Keratinocyte (primary cell): Measurements from ENCODE around the gene NEGR1. TPM values are rescaled to one million over a fixed set of nuclear protein-coding genes. Genes with fewer than 3 reads are reported as not detected.

ENCODE experiments used
- DNase-seq: peaks from one replicate; pipeline ENCODE4 v3.0.0-alpha.2; 2011; ENCODE audit warnings: low read depth, missing footprints, low spot score
- FAIRE-seq: peaks from 2 replicates; lab custom pipeline; 2011; peaks lifted over from hg19 to GRCh38; lab: Jason Lieb, UNC
- H2AFZ ChIP-seq: 2 replicates; pipeline ENCODE4 v1.6.0; 2012; ENCODE audit warnings: low read length, control low read depth, inconsistent platforms; ENCODE audit not compliant: control insufficient read depth
- H3K27ac ChIP-seq: 2 replicates; pipeline ENCODE4 v1.5.1; 2011; ENCODE audit warnings: low read length; ENCODE audit not compliant: control insufficient read depth, insufficient read depth
- H3K27me3 ChIP-seq: 3 replicates; pipeline ENCODE4 v1.6.0; 2011; ENCODE audit warnings: low read length; ENCODE audit not compliant: control insufficient read depth, insufficient read depth; ENCODE audit errors: extremely low read depth
- H3K36me3 ChIP-seq, 2 experiments: 2 replicates in 1 of 2; 3 replicates in 1 of 2; pipeline ENCODE4 v1.5.1; 2011; ENCODE audit warnings: low read length in 2 of 2, mild to moderate bottlenecking in 1 of 2; ENCODE audit not compliant: control insufficient read depth in 2 of 2, insufficient read depth in 2 of 2; ENCODE audit errors: extremely low read depth in 1 of 2
- H3K4me1 ChIP-seq: 3 replicates; pipeline ENCODE4 v1.5.1; 2011; ENCODE audit warnings: low read length; ENCODE audit not compliant: control insufficient read depth, insufficient read depth; ENCODE audit errors: extremely low read depth
- H3K4me2 ChIP-seq: 3 replicates; pipeline ENCODE4 v1.6.0; 2011; ENCODE audit warnings: low read depth, low read length; ENCODE audit not compliant: control insufficient read depth, insufficient read depth; ENCODE audit errors: extremely low read depth
- H3K4me3 ChIP-seq, 3 experiments: fragments of 200-600 bp in 1 of 3; sonication (generic) in 1 of 3; 2 replicates in 2 of 3; 3 replicates in 1 of 3; pipeline ENCODE4 v1.5.1; 2011 to 2016; ENCODE audit warnings: low read length in 3 of 3, mild to moderate bottlenecking in 3 of 3, control low read depth in 2 of 3, inconsistent platforms in 1 of 3, low read depth in 1 of 3, mixed read lengths in 1 of 3, mixed run types in 1 of 3, moderate library complexity in 1 of 3; ENCODE audit not compliant: control insufficient read depth in 2 of 3, insufficient read depth in 2 of 3; ENCODE audit errors: extremely low read depth in 1 of 3
- H3K79me2 ChIP-seq: 2 replicates; pipeline ENCODE4 v1.6.0; 2012; ENCODE audit warnings: low read length; ENCODE audit not compliant: control insufficient read depth, insufficient read depth
- H3K9ac ChIP-seq: 3 replicates; pipeline ENCODE4 v1.6.0; 2011; ENCODE audit warnings: low read length; ENCODE audit not compliant: control insufficient read depth, insufficient read depth; ENCODE audit errors: extremely low read depth
- H3K9me1 ChIP-seq: 3 replicates; pipeline ENCODE4 v1.6.0; 2011; ENCODE audit warnings: low read length; ENCODE audit not compliant: control insufficient read depth, insufficient read depth; ENCODE audit errors: extremely low read depth
- H3K9me3 ChIP-seq: 2 replicates; pipeline ENCODE4 v1.5.1; 2012; ENCODE audit warnings: low read depth, low read length; ENCODE audit not compliant: control insufficient read depth
- H4K20me1 ChIP-seq: 3 replicates; pipeline ENCODE4 v1.6.0; 2011; ENCODE audit warnings: low read length; ENCODE audit not compliant: control insufficient read depth, insufficient read depth; ENCODE audit errors: extremely low read depth
- EZH2 ChIP-seq: IDR thresholded peaks from one replicate; pipeline ENCODE4 v1.6.1; 2012; ENCODE audit warnings: inconsistent platforms, mild to moderate bottlenecking, low read length, moderate library complexity
- dilution Hi-C: fragments of 300-500 bp; cut with MboI; formaldehyde crosslinking; loops from one replicate; pipeline ENCODE4 v1.7.0; 2020; ENCODE audit warnings: low sequenced_read_pairs; ENCODE audit not compliant: extremely low pct_ligation_motif_present
- polyA plus RNA-seq, 5 experiments: library from polyadenylated mRNA; depleted of rRNA in 3 of 5; stranded (reverse) in 3 of 5; stranded (forward) in 1 of 5; unstranded in 1 of 5; fragments of >200 nt; gene quantifications; 1 replicate in 1 of 5; 2 replicates in 3 of 5; 3 replicates in 1 of 5; pipeline versions ENCODE4 v1.2.1 to v1.2.3, GENCODE V29; 2011 to 2012; ENCODE audit warnings: missing spikeins in 2 of 5, low read depth in 1 of 5, low replicate concordance in 1 of 5
- TF ChIP-seq, protein P1 (sequence below), 3 experiments: IDR thresholded peaks in 1 of 3; conservative IDR thresholded peaks in 1 of 3; optimal IDR thresholded peaks in 1 of 3; 2 replicates in 2 of 3; 3 replicates in 1 of 3; pipeline versions ENCODE3 to v1.5.1; 2011; ENCODE audit warnings: low read length in 3 of 3, mild to moderate bottlenecking in 3 of 3, moderate library complexity in 2 of 3, control low read depth in 1 of 3, inconsistent platforms in 1 of 3; ENCODE audit not compliant: insufficient read depth in 2 of 3; ENCODE audit errors: extremely low read depth in 1 of 3

The NEGR1 gene
- polyA plus RNA-seq, 1 donor (not counting 4 experiments of a cell fraction or from before 2014, with no cell fraction given) = 1.6 TPM

DNA sequence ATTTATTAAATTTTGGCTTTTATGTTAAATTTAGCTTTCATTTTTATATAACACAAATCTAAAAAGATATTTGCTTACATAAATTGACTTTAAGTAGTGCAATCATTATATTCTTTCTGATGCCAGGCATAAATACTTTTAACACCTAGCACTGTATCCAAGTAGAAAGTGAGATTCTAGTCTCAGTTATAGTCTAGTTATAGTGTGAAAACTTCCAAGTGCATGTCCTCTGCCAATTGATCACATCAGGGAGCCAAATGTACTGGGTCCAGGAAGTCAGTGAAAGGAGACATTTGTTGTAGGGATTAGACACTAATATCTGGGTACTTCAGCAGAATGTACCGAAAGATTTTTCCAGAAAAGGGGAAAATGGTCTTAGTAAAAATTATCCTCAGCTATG, 910.8 kb downstream of the NEGR1 start:
- H3K9ac ChIP-seq = no peak overlapping the region
- dilution Hi-C loops = no loop called here
- no peaks in the 10 kb centered on the region for H3K27me3 ChIP-seq
- no peak for TF ChIP-seq EZH2
- TF ChIP-seq, protein P1, sequence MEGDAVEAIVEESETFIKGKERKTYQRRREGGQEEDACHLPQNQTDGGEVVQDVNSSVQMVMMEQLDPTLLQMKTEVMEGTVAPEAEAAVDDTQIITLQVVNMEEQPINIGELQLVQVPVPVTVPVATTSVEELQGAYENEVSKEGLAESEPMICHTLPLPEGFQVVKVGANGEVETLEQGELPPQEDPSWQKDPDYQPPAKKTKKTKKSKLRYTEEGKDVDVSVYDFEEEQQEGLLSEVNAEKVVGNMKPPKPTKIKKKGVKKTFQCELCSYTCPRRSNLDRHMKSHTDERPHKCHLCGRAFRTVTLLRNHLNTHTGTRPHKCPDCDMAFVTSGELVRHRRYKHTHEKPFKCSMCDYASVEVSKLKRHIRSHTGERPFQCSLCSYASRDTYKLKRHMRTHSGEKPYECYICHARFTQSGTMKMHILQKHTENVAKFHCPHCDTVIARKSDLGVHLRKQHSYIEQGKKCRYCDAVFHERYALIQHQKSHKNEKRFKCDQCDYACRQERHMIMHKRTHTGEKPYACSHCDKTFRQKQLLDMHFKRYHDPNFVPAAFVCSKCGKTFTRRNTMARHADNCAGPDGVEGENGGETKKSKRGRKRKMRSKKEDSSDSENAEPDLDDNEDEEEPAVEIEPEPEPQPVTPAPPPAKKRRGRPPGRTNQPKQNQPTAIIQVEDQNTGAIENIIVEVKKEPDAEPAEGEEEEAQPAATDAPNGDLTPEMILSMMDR (optimal IDR thresholded peaks at IDR 0.05 in 1 of 3, IDR thresholded peaks at IDR 0.05 in 1 of 3, conservative IDR thresholded peaks at IDR 0.05 in 1 of 3; ENCODE audit: extremely low read depth in 1 of 3, insufficient read depth in 2 of 3, low read length in 3 of 3) = no peak
- no peaks in the 10 kb centered on the region for H4K20me1 ChIP-seq
- no peak overlapping the region for H2AFZ ChIP-seq
- FAIRE-seq (no peak), DNase-seq (no peak)
- H3K79me2 ChIP-seq = no peaks in the 10 kb centered on the region
- H3K9me3 ChIP-seq = no peaks in the 10 kb centered on the region
- no peaks in the 10 kb centered on the region for H3K36me3 ChIP-seq
- H3K4me3 ChIP-seq = no peak overlapping the region
- H3K9me1 ChIP-seq = no peaks in the 10 kb centered on the region
- no peak overlapping the region for H3K27ac ChIP-seq
- H3K4me1 ChIP-seq = no peaks in the 10 kb centered on the region
- no peak overlapping the region for H3K4me2 ChIP-seq

DNA sequence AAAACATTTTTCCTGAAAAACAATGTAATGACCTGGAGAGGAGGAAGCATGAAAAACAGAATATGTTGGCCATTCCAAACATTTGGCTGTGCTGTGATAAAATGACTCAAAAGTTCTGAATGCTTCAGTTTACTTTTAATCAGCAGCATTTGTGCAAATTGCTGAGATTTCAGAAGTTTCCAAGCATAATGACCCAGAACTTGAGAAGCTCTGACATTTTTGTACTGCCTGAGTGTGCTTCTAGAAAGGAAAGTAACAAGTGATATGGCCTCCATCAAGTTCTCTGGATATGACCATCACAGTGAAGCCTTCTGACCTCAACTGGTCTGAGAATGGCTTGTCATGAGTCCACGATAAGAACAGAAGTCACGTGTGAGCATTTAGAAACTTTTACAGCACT, 918.1 kb downstream of the NEGR1 start:
- no peak overlapping the region for H3K4me3 ChIP-seq
- H2AFZ ChIP-seq = no peak overlapping the region
- no peaks in the 10 kb centered on the region for H3K9me3 ChIP-seq
- no peaks in the 10 kb centered on the region for H3K79me2 ChIP-seq
- no peak overlapping the region for H3K9ac ChIP-seq
- no peaks in the 10 kb centered on the region for H3K4me1 ChIP-seq
- no peak for DNase-seq
- no peak for TF ChIP-seq EZH2
- TF ChIP-seq, protein P1 (optimal IDR thresholded peaks at IDR 0.05 in 1 of 3, IDR thresholded peaks at IDR 0.05 in 1 of 3, conservative IDR thresholded peaks at IDR 0.05 in 1 of 3; ENCODE audit: extremely low read depth in 1 of 3, insufficient read depth in 2 of 3, low read length in 3 of 3) = no peak
- dilution Hi-C loops = no loop called here
- H3K9me1 ChIP-seq = no peaks in the 10 kb centered on the region
- no peaks in the 10 kb centered on the region for H4K20me1 ChIP-seq
- FAIRE-seq = no peak
- H3K4me2 ChIP-seq = no peak overlapping the region
- no peaks in the 10 kb centered on the region for H3K27me3 ChIP-seq
- no peak overlapping the region for H3K27ac ChIP-seq
- H3K36me3 ChIP-seq = no peaks in the 10 kb centered on the region
